ENCODE results near the gene PDE4B. TPM values are rescaled to one million over a fixed set of nuclear protein-coding genes. Genes with fewer than 3 reads are reported as not detected.
"Not testable (repeated sequence)": the region's sequence is repeated elsewhere in the genome, so short reads cannot be mapped to it uniquely, and the experiment has no call there.

Gene PDE4B
- polyA plus RNA-seq, 1 donor from 2014 or later, result 84.3 TPM

GRCh38 chr1:66046415-66046814, 253.7 kb downstream of the PDE4B start:
- H3K27ac Mint-ChIP-seq, result no peak overlapping the region
- H3K27me3 Mint-ChIP-seq, result peaks cover 6% of the 10 kb centered on the region
- peaks cover 0 to 2% (median 0%) of the 10 kb centered on the region in 3 donors for H3K9me3 Mint-ChIP-seq
- H3K4me1 Mint-ChIP-seq, result no peaks in the 10 kb centered on the region
- no peak overlapping the region for H3K4me3 Mint-ChIP-seq
- peaks cover 3% of the 10 kb centered on the region for H3K36me3 Mint-ChIP-seq

DNA sequence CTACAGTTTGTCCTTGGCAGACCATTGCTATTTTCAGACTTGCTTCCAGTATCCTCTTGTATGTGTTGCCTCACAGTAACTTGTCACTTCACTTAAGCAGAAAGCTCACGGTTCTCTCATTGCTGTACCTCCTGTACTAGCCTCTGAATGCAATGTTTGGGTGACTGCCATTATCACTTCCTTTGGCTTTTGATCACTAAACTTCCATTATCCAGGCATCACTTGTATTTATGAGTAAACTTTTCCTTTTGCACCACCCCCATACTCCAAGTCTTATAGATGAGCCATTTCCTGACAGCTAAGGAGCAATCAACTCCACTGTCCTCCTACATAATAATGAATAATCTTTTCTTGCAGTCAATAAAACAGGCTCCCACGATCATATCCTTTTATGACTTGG, 255.3 kb downstream of the PDE4B start:
- H3K27me3 Mint-ChIP-seq, result peaks cover 4% of the 10 kb centered on the region
- peaks cover 3% of the 10 kb centered on the region for H3K36me3 Mint-ChIP-seq
- no peak overlapping the region for H3K27ac Mint-ChIP-seq
- H3K9me3 Mint-ChIP-seq, result peaks cover 0 to 2% (median 0%) of the 10 kb centered on the region in 3 donors
- H3K4me3 Mint-ChIP-seq, result no peak overlapping the region
- no peaks in the 10 kb centered on the region for H3K4me1 Mint-ChIP-seq

DNA sequence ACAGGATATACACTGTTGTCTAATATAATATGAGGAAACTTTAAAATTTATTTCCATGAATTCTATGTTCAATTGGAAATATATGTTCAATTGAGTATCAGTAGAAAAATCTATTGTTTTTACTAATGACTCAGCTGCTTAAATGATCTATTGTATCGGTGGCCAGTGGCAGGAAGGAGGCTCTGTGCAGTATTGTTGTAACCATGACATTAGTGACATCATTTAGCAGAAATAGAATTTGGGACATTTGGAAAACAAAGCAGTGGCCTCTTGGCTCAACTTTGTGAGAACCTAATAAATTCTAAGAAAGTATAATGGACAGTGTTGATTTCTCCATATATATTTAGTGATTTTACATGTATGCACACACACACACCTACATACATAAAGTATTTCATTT, 257.4 kb downstream of the PDE4B start:
- Mint-ChIP-seq H3K4me1 (no peaks in the 10 kb centered on the region), H3K9me3 (peaks cover 0 to 2% (median 0%) of the 10 kb centered on the region in 3 donors), H3K36me3 (peaks cover 3% of the 10 kb centered on the region), H3K27ac (no peak overlapping the region), H3K4me3 (no peak overlapping the region), H3K27me3 (peaks cover 4% of the 10 kb centered on the region)

DNA sequence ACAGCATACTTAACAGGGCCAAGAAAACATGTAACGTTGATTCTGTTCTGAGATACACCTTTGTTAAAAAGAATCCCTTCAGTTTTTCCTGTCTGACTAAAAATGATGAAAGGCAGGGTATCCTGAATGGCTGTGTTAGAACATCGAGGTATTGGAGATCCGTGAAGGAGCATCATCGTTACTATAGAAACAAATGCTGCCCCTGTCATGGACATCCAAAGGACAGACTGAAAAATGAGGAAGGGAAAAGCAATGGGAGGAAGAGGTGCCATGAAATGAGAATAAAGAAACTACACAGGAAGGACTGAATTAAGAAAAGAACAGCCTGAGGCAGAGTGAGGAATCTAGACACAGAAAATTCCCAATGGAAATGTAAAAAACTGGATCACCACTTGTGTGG, 257.9 kb downstream of the PDE4B start:
- H3K4me3 Mint-ChIP-seq, result no peak overlapping the region
- H3K9me3 Mint-ChIP-seq, result peaks cover 0 to 2% (median 0%) of the 10 kb centered on the region in 3 donors
- peaks cover 2% of the 10 kb centered on the region for H3K36me3 Mint-ChIP-seq
- H3K27me3 Mint-ChIP-seq, result peaks cover 3% of the 10 kb centered on the region
- no peak overlapping the region for H3K27ac Mint-ChIP-seq
- no peaks in the 10 kb centered on the region for H3K4me1 Mint-ChIP-seq

DNA sequence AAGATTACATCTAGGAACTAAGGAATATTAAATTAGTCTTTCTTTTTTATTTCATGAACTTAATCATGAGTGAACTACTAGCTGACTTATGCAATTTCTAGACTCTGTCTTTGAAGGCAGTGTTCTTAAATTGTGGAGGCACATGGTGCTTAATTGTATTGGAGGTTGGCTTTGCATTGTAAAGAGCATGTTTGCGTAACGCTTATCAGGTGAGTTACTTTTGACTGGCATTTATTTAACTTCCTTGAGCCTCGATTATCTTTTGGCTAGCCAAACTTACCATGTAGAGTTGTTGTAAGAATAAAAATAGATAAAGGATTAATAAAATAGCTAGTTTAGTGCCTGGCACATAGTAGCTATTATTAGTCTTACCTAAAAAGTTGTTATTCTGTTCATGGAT, 262.4 kb downstream of the PDE4B start:
- Mint-ChIP-seq H3K36me3 (peaks cover 3% of the 10 kb centered on the region), H3K4me1 (no peaks in the 10 kb centered on the region), H3K4me3 (no peak overlapping the region)

GRCh38 chr1:66057448-66057847, 264.8 kb downstream of the PDE4B start:
- not testable (repeated sequence) for H3K27ac Mint-ChIP-seq, H3K4me3 Mint-ChIP-seq, H3K36me3 Mint-ChIP-seq, H3K27me3 Mint-ChIP-seq, H3K4me1 Mint-ChIP-seq
- peaks cover 5 to 10% (median 5%) of the 10 kb centered on the region in 3 donors for H3K9me3 Mint-ChIP-seq

More for the DNA sequence above, 262.4 kb downstream of the PDE4B start:
- Mint-ChIP-seq H3K9me3 (peaks cover 5 to 10% (median 7%) of the 10 kb centered on the region in 3 donors), H3K27ac (no peak overlapping the region), H3K27me3 (no peaks in the 10 kb centered on the region)

DNA sequence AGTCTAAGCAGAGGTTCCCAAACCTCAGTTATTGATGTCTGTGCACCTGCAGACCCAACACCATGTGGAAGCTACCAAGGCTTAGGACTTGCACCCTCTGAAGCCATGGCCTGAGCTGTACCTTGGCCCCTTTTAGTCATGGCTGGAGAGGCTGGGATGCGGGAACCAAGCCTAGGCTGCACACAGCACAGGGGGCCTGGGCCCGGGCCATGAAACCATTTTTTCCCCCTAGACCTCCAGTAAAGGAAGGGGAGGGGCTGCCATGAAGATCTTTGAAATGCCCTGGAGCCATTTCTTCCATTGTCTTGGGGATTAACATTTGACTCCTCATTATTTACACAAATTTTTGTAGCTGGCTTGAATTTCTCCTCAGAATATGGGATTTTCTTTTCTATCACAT, 265.9 kb downstream of the PDE4B start:
- Mint-ChIP-seq H3K4me1 (no peaks in the 10 kb centered on the region), H3K9me3 (peaks cover 5 to 10% (median 5%) of the 10 kb centered on the region in 3 donors), H3K27ac (no peak overlapping the region), H3K27me3 (peaks cover 4% of the 10 kb centered on the region), H3K4me3 (no peak overlapping the region), H3K36me3 (peaks cover 1% of the 10 kb centered on the region)

- not testable (repeated sequence) for H3K36me3 Mint-ChIP-seq, H3K9me3 Mint-ChIP-seq, H3K4me3 Mint-ChIP-seq, H3K27ac Mint-ChIP-seq, H3K4me1 Mint-ChIP-seq, H3K27me3 Mint-ChIP-seq
These were observed 274.5 kb downstream of the PDE4B start for GRCh38 chr1:66067219-66067618.

DNA sequence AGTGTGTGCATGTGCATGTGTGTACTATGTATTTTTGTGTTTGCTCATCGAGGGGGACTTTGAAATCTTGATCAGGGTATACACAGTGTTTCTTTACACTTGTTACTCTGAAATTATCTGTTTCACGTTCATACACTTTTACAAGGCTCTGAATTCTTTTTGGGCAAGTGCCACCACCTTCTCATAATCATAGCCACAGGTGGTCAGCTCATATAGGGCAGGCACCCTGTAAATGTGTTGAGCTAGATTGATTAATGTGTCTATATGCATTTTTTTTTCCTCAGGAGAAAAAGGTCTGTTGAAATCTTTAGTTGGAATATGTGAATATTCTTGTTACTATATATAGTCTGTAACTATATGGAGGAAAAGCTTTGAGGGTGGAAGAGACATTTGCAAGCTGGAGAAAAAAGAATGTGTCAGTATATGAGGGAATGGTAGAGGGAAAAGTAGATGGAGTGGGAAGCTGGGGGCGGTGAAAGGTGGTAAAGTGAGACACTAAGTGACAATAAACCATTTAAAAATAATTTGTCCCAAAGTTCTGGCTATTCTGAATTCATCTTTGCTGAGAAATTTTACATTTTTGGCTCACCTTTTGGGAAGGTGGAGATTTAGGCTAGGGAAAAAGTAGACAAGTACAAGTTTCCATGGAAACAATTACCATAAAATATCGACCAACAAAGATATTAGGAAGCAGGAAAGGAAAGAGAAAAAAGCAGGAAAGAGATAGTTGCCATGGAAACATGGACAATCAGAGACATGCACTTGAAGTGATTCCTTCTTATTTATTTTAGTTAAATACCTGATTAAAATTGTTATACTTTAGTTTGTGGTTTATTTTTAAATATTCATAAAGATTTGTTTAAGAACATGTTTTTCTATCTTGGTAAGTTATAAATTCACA, 277.5 kb downstream of the PDE4B start:
- no peak overlapping the region for H3K4me3 Mint-ChIP-seq
- H3K27ac Mint-ChIP-seq, result no peak overlapping the region
- no peaks in the 10 kb centered on the region for H3K4me1 Mint-ChIP-seq
- no peaks in the 10 kb centered on the region for H3K36me3 Mint-ChIP-seq
- H3K9me3 Mint-ChIP-seq, result peaks cover 0 to 1% (median 0%) of the 10 kb centered on the region in 3 donors
- peaks cover 5% of the 10 kb centered on the region for H3K27me3 Mint-ChIP-seq

DNA sequence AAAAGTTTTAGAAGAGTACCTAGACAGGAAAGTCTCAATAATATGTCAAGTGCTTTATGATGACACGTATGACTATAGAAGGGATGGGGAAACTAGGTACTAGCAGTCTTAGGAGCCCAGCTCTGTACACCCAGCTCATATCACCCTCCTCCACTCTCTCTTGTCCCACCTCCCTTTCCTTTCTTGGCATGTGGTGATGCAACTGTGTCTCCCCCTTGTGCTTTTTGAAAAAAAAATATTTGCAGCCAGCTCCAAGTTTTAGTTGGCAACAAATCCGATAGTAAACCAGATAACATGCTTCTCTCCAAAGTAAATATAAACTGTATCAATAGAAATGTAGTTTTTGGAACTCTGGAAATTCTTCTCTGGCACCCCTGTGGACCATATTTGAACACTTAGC, 280.7 kb downstream of the PDE4B start:
- H3K4me1 Mint-ChIP-seq, result no peaks in the 10 kb centered on the region
- H3K4me3 Mint-ChIP-seq, result no peak overlapping the region
- no peak overlapping the region for H3K27ac Mint-ChIP-seq
- H3K27me3 Mint-ChIP-seq, result peaks cover 5% of the 10 kb centered on the region
- H3K36me3 Mint-ChIP-seq, result no peaks in the 10 kb centered on the region
- peaks cover 0 to under 1% (median 0%) of the 10 kb centered on the region in 3 donors for H3K9me3 Mint-ChIP-seq

DNA sequence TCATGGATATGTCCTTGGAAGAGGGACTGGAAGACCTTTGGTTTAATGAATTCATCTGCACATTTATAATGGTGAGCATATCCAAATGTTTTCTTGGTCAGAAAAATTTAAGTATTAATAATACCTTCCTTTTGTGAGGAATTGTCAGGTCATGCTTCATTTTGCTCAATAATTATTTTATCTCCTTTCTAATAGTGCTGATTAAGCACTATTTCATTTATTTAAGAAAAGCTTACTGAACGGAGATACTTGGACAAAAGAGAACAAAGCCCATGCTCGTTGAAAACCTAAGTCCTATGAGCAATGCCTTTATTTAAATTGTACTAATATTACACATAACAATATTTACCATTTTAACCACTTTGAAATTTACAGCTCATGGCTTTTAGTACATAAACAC, 281.5 kb downstream of the PDE4B start:
- Mint-ChIP-seq H3K4me1 (no peaks in the 10 kb centered on the region), H3K9me3 (peaks cover 0 to 1% (median 0%) of the 10 kb centered on the region in 3 donors), H3K4me3 (no peak overlapping the region), H3K36me3 (no peaks in the 10 kb centered on the region), H3K27me3 (peaks cover 5% of the 10 kb centered on the region), H3K27ac (no peak overlapping the region)

DNA sequence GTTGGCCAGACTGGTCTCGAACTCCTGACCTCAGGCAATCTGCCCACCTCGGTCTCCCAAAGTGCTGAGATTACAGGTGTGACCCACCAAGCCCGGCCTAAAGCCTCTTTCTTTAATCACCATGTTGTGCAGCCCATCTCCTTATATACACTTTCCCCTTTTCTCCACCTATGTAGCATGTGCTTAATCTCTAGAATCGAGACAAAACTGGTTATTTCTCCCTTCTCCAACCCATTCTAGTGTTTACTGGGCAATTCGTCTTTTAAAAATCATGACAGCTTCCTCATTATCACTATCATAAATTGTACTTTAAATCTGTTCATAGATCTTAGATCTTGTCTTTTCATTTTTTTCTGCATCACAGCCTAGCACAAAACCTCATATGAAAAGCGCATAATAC, 285.7 kb downstream of the PDE4B start:
- Mint-ChIP-seq H3K9me3 (peaks cover 0 to 1% (median 0%) of the 10 kb centered on the region in 3 donors), H3K27ac (no peak overlapping the region), H3K27me3 (peaks cover 3% of the 10 kb centered on the region), H3K4me1 (no peaks in the 10 kb centered on the region), H3K4me3 (no peak overlapping the region), H3K36me3 (no peaks in the 10 kb centered on the region)

- no peaks in the 10 kb centered on the region for H3K36me3 Mint-ChIP-seq
- no peaks in the 10 kb centered on the region for H3K4me1 Mint-ChIP-seq
- peaks cover 5% of the 10 kb centered on the region for H3K27me3 Mint-ChIP-seq
- H3K9me3 Mint-ChIP-seq, result peaks cover 0 to 2% (median 1%) of the 10 kb centered on the region in 3 donors
- no peak overlapping the region for H3K4me3 Mint-ChIP-seq
- no peak overlapping the region for H3K27ac Mint-ChIP-seq
These were observed 290.3 kb downstream of the PDE4B start for GRCh38 chr1:66083003-66083402.

DNA sequence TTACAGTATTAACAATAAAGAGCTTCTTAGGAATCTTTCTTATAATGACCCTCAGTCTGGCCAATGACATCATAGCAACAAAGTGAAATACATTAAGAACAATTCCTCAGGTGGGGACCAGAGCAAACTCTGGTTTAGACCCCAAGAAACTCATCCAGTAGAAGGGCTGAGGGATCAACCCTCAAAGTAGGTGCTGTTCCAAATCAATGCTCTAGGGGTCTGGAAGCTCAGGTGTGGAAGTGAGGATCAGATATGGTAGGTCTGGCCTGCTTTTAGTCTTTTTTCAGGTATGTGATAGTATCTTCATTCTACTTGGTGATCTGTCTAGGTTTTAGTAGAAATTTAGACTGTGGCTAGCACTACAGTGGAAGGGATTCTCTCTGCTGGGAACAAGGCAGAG, 291.7 kb downstream of the PDE4B start:
- Mint-ChIP-seq H3K9me3 (peaks cover 0 to 2% (median 0%) of the 10 kb centered on the region in 3 donors), H3K4me3 (no peak overlapping the region), H3K4me1 (no peaks in the 10 kb centered on the region), H3K27ac (no peak overlapping the region), H3K27me3 (peaks cover 5% of the 10 kb centered on the region), H3K36me3 (no peaks in the 10 kb centered on the region)

DNA sequence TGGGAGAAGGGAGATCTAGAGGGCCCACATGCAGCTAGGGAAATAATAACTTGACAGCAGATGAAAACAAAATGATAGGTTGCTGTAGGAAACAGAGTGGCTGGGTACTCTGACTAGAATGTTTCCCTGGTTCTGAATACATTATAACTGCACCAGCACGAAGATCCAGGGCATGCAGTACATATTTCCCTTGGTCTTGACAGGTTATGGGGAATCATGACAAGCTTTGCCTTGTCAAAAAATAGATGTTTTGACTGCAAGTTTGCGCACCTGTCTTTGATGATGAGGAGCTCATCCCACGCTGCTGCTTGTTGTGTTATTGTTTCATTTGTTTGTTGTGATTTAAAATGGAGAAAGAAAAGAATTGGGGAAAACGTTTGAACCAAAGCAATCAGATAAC, 292.9 kb downstream of the PDE4B start:
- Mint-ChIP-seq H3K27me3 (peaks cover 5% of the 10 kb centered on the region), H3K4me1 (no peaks in the 10 kb centered on the region), H3K4me3 (no peak overlapping the region), H3K9me3 (peaks cover 0 to 2% (median 0%) of the 10 kb centered on the region in 3 donors), H3K36me3 (no peaks in the 10 kb centered on the region), H3K27ac (no peak overlapping the region)

DNA sequence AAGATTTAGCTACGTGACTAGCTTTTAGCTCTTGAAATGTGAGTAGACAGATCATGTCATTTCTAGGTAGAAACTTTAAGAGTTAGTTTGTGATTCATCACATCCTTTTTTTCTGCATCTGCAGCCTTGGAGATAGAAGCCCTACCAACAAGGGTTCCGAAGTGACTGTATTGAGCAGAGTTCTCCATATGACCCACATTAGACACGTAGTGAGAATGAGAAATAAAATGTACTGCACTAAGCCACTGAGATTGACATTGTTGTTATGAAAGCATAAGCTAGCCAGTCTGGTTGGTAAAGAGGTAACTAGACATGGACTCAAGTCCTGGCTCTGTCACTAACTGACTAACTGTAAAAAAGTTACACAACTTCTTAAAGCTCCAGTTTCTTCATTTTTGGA, 296.1 kb downstream of the PDE4B start:
- no peak overlapping the region for H3K27ac Mint-ChIP-seq
- peaks cover 0 to 2% (median 0%) of the 10 kb centered on the region in 3 donors for H3K9me3 Mint-ChIP-seq
- no peaks in the 10 kb centered on the region for H3K4me1 Mint-ChIP-seq
- no peak overlapping the region for H3K4me3 Mint-ChIP-seq
- peaks cover 3% of the 10 kb centered on the region for H3K27me3 Mint-ChIP-seq
- H3K36me3 Mint-ChIP-seq, result no peaks in the 10 kb centered on the region

All from IgD-negative memory B cell (primary cell).